Right atrium auricular region (tissue), 2 donors: Measurements from ENCODE around the gene FBXL17. TPM values are rescaled to one million over a fixed set of nuclear protein-coding genes. Genes with fewer than 3 reads are reported as not detected.

Experiments
- DNase-seq: peaks from one replicate; pipeline ENCODE4 v3.0.0-alpha.2; 2019; ENCODE audit warnings: low spot score
- H3K27ac ChIP-seq, 2 donors: fragments of 200-600 bp; sonication (generic); 1 replicate in 1 of 2; 2 replicates in 1 of 2; pipeline ENCODE4 v1.5.1; 2016 to 2019
- H3K27me3 ChIP-seq, 2 donors: fragments of 200-600 bp; sonication (generic); one replicate each; pipeline versions ENCODE4 v1.5.1 to v1.6.0; 2017 to 2019
- H3K36me3 ChIP-seq: fragments of 200-600 bp; sonication (generic); one replicate; pipeline ENCODE4 v1.5.1; 2016
- H3K4me1 ChIP-seq, 2 donors: fragments of 200-600 bp; sonication (generic); one replicate each; pipeline versions ENCODE4 v1.5.1 to v1.6.0; 2017 to 2019
- H3K4me3 ChIP-seq, 2 donors: fragments of 200-600 bp; sonication (generic); 1 replicate in 1 of 2; 2 replicates in 1 of 2; pipeline ENCODE4 v1.5.1; 2017 to 2019; ENCODE audit warnings: mild to moderate bottlenecking in 1 of 2, moderate library complexity in 1 of 2
- H3K9me3 ChIP-seq, 2 donors: fragments of 200-600 bp; sonication (generic); one replicate each; pipeline ENCODE4 v1.5.1; 2019
- CTCF ChIP-seq, 2 donors: fragments of 200-600 bp; sonication (generic); IDR thresholded peaks; one replicate each; pipeline ENCODE4 v1.5.1; 2019; ENCODE audit warnings: antibody characterized with exemption in 2 of 2
- total RNA-seq, 2 donors: library from RNA; depleted of rRNA; stranded (reverse); fragments of >200 nt; gene quantifications; one replicate each; pipeline ENCODE4 v1.1.0, GENCODE V29; 2016

Gene FBXL17
- total RNA-seq, 2 donors from 2014 or later = 16.1 to 31.7 TPM

- Histone ChIP-seq H3K4me3 (no peak overlapping the region), H3K4me1 (no peaks in the 10 kb centered on the region), H3K9me3 (no peaks in the 10 kb centered on the region), H3K36me3 (no peaks in the 10 kb centered on the region), H3K27ac (no peak overlapping the region), H3K27me3 (no peaks in the 10 kb centered on the region)
- no peak for TF ChIP-seq CTCF (IDR thresholded peaks at IDR 0.05)
- no peak for DNase-seq
Observed at GRCh38 chr5:108028883-108029282, 353.0 kb downstream of the FBXL17 start.

- no peaks in the 10 kb centered on the region for H3K27me3 ChIP-seq
- no peak for DNase-seq
- no peaks in the 10 kb centered on the region for H3K9me3 ChIP-seq
- H3K36me3 ChIP-seq = no peaks in the 10 kb centered on the region
- H3K27ac ChIP-seq = no peak overlapping the region
- H3K4me3 ChIP-seq = no peak overlapping the region
- TF ChIP-seq CTCF (IDR thresholded peaks at IDR 0.05) = no peak
- no peaks in the 10 kb centered on the region for H3K4me1 ChIP-seq
Observed at GRCh38 chr5:108028412-108028811, 353.5 kb downstream of the FBXL17 start.

- TF ChIP-seq CTCF (IDR thresholded peaks at IDR 0.05) = no peak
- no peak for DNase-seq
- no peaks in the 10 kb centered on the region for H3K27me3 ChIP-seq
- H3K4me3 ChIP-seq = no peak overlapping the region
- H3K36me3 ChIP-seq = no peaks in the 10 kb centered on the region
- no peaks in the 10 kb centered on the region for H3K4me1 ChIP-seq
- no peak overlapping the region for H3K27ac ChIP-seq
- no peaks in the 10 kb centered on the region for H3K9me3 ChIP-seq
Observed at GRCh38 chr5:108025957-108026356, 355.9 kb downstream of the FBXL17 start.

GRCh38 chr5:108024986-108025385 lies 356.9 kb downstream of the FBXL17 start:
- no peaks in the 10 kb centered on the region for H3K9me3 ChIP-seq
- DNase-seq = no peak
- H3K27ac ChIP-seq = no peak overlapping the region
- H3K36me3 ChIP-seq = no peaks in the 10 kb centered on the region
- no peak overlapping the region for H3K4me3 ChIP-seq
- no peaks in the 10 kb centered on the region for H3K4me1 ChIP-seq
- no peak for TF ChIP-seq CTCF (IDR thresholded peaks at IDR 0.05)
- H3K27me3 ChIP-seq = no peaks in the 10 kb centered on the region

- H3K27ac ChIP-seq = no peak overlapping the region
- no peaks in the 10 kb centered on the region for H3K27me3 ChIP-seq
- no peaks in the 10 kb centered on the region for H3K4me1 ChIP-seq
- H3K4me3 ChIP-seq = no peak overlapping the region
- no peak for DNase-seq
- H3K36me3 ChIP-seq = no peaks in the 10 kb centered on the region
- H3K9me3 ChIP-seq = no peaks in the 10 kb centered on the region
- TF ChIP-seq CTCF (IDR thresholded peaks at IDR 0.05) = no peak
Observed at GRCh38 chr5:108016101-108016500, 365.8 kb downstream of the FBXL17 start.

- H3K36me3 ChIP-seq = no peaks in the 10 kb centered on the region
- H3K4me1 ChIP-seq = no peaks in the 10 kb centered on the region
- no peak for TF ChIP-seq CTCF (IDR thresholded peaks at IDR 0.05)
- H3K4me3 ChIP-seq = no peak overlapping the region
- no peak for DNase-seq
- no peak overlapping the region for H3K27ac ChIP-seq
- no peaks in the 10 kb centered on the region for H3K9me3 ChIP-seq
- H3K27me3 ChIP-seq = no peaks in the 10 kb centered on the region
Observed at GRCh38 chr5:108006791-108007190, 375.1 kb downstream of the FBXL17 start.
